LNCaP clone FGC (cell line): ENCODE measurements around the gene MAGED4.

Source experiments
- DNase-seq: peaks from one replicate; pipeline ENCODE4 v3.0.0-alpha.2; 2011; ENCODE audit warnings: low read depth
- H3K4me3 ChIP-seq: 2 replicates; pipeline ENCODE4 v1.5.1; 2011; ENCODE audit warnings: mild to moderate bottlenecking, low read depth, low read length, control low read depth
- CTCF ChIP-seq: IDR thresholded peaks from 2 replicates; pipeline ENCODE4 v1.5.1; 2012; ENCODE audit warnings: mild to moderate bottlenecking; ENCODE audit not compliant: control insufficient read depth, insufficient read depth; ENCODE audit errors: extremely low read depth

MAGED4 gene

GRCh38 chrX:52213276-52213675 lies 28.6 kb downstream of the MAGED4 start:
- no peak for TF ChIP-seq CTCF
- no peak for DNase-seq
- H3K4me3 ChIP-seq: no peak overlapping the region

GRCh38 chrX:52216541-52216940 lies 31.9 kb downstream of the MAGED4 start:
- no peak for DNase-seq
- no peak for TF ChIP-seq CTCF
- no peak overlapping the region for H3K4me3 ChIP-seq

- no peak for TF ChIP-seq CTCF
- no peak for DNase-seq
Observed at GRCh38 chrX:52217494-52218160, 32.9 kb downstream of the MAGED4 start.

GRCh38 chrX:52220936-52221335 lies 36.2 kb downstream of the MAGED4 start:
- no peak overlapping the region for H3K4me3 ChIP-seq
- DNase-seq: no peak
- TF ChIP-seq CTCF: no peak

More at GRCh38 chrX:52217494-52218160, 32.9 kb downstream of the MAGED4 start:
- H3K4me3 ChIP-seq: no peak overlapping the region
